Uterus (tissue), 4 donors: Measurements from ENCODE around the gene GPALPP1. TPM values are rescaled to one million over a fixed set of nuclear protein-coding genes. Genes with fewer than 3 reads are reported as not detected.

Source experiments
- DNase-seq, 2 donors: peaks; one replicate each; pipeline ENCODE4 v3.0.0-alpha.2; 2019 to 2020
- H3K27ac ChIP-seq, 2 donors: fragments of 200-600 bp; sonication (generic); 1 replicate in 1 of 2; 2 replicates in 1 of 2; pipeline ENCODE4 v1.5.1; 2016 to 2018
- H3K27me3 ChIP-seq, 2 donors: fragments of 200-600 bp; sonication (generic); one replicate each; pipeline ENCODE4 v1.5.1; 2018 to 2019; ENCODE audit warnings: control low read depth in 1 of 2
- H3K36me3 ChIP-seq, 2 donors: fragments of 200-600 bp; sonication (generic); one replicate each; pipeline ENCODE4 v1.5.1; 2019; ENCODE audit warnings: control low read depth in 1 of 2
- H3K4me1 ChIP-seq, 2 donors: fragments of 200-600 bp; sonication (generic); one replicate each; pipeline ENCODE4 v1.5.1; 2018 to 2019; ENCODE audit warnings: control low read depth in 1 of 2
- H3K4me3 ChIP-seq, 2 donors: fragments of 200-600 bp; sonication (generic); 1 replicate in 1 of 2; 2 replicates in 1 of 2; pipeline ENCODE4 v1.5.1; 2018 to 2019; ENCODE audit warnings: mild to moderate bottlenecking in 1 of 2
- H3K9me3 ChIP-seq, 2 donors: fragments of 200-600 bp; sonication (generic); one replicate each; pipeline ENCODE4 v1.5.1; 2019; ENCODE audit warnings: control low read depth in 1 of 2
- POLR2A ChIP-seq, 2 donors: fragments of 450-650 bp; IDR thresholded peaks; one replicate each; pipeline ENCODE4 v1.6.1; 2016; ENCODE audit warnings: antibody characterized with exemption in 2 of 2, mild to moderate bottlenecking in 1 of 2, moderate library complexity in 1 of 2
- intact Hi-C: fragments of 100-400 bp; cut with DNase I; formaldehyde crosslinking; loops from one replicate; pipeline ENCODE4 v1.15.1; 2023; ENCODE audit warnings: low total_unique reads
- total RNA-seq, 4 donors: library from RNA; depleted of rRNA in 3 of 4; stranded (reverse); fragments of >200 nt in 3 of 4; gene quantifications; one replicate each; pipeline versions ENCODE4 v1.1.0 to v1.2.4, GENCODE V29; 2014 to 2023
- TF ChIP-seq, protein P1 (sequence below), 4 experiments: fragments of 200-600 bp in 2 of 4; fragments of 450-650 bp in 2 of 4; sonication (generic) in 2 of 4; IDR thresholded peaks; one replicate each; pipeline ENCODE4 v1.5.1; 2016 to 2019; ENCODE audit warnings: antibody characterized with exemption in 4 of 4, mild to moderate bottlenecking in 2 of 4, moderate library complexity in 1 of 4
- donor health status: DM: yes; HTN: yes; CAD: no.

GPALPP1 gene
- total RNA-seq, 4 donors from 2014 or later: 8.7 to 55.2 (median 28.1) TPM

DNA sequence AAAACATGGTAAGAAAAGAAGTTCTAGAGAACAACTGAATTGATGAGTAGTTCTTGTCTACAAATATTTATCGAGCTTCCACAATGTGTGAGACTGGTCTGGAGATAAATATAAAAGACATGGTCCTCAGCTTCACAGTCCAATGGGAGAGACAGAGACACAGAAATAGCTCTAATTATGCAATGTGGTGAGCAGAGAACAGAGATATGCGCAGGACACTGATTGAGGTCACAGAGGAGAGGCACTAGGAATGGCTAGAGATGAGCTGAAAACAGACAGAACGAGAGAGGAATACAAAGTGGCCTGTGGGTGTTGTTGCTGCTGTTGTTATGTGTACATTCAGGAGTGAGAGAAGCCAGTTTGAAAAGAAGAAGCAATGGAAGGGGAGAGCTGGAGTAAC, 53.2 kb downstream of the GPALPP1 start:
- no peak for DNase-seq
- TF ChIP-seq, protein P1, sequence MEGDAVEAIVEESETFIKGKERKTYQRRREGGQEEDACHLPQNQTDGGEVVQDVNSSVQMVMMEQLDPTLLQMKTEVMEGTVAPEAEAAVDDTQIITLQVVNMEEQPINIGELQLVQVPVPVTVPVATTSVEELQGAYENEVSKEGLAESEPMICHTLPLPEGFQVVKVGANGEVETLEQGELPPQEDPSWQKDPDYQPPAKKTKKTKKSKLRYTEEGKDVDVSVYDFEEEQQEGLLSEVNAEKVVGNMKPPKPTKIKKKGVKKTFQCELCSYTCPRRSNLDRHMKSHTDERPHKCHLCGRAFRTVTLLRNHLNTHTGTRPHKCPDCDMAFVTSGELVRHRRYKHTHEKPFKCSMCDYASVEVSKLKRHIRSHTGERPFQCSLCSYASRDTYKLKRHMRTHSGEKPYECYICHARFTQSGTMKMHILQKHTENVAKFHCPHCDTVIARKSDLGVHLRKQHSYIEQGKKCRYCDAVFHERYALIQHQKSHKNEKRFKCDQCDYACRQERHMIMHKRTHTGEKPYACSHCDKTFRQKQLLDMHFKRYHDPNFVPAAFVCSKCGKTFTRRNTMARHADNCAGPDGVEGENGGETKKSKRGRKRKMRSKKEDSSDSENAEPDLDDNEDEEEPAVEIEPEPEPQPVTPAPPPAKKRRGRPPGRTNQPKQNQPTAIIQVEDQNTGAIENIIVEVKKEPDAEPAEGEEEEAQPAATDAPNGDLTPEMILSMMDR (IDR thresholded peaks at IDR 0.05): no peak
- no peak for TF ChIP-seq POLR2A (IDR thresholded peaks at IDR 0.05)
- Histone ChIP-seq H3K36me3 (no peaks in the 10 kb centered on the region), H3K4me3 (no peak overlapping the region), H3K27ac (no peak overlapping the region), H3K4me1 (no peaks in the 10 kb centered on the region), H3K27me3 (no peaks in the 10 kb centered on the region), H3K9me3 (no peaks in the 10 kb centered on the region)
- intact Hi-C loops: loop anchor here (10.0 kb wide), 1 partner anchor 262 kb away; no protein-coding TSS in a partner anchor

- TF ChIP-seq, protein P1 (IDR thresholded peaks at IDR 0.05): no peak
- TF ChIP-seq POLR2A (IDR thresholded peaks at IDR 0.05): no peak
- H3K4me1 ChIP-seq: no peaks in the 10 kb centered on the region
- DNase-seq: no peak
- H3K9me3 ChIP-seq: no peaks in the 10 kb centered on the region
- H3K36me3 ChIP-seq: no peaks in the 10 kb centered on the region
- no peak overlapping the region for H3K4me3 ChIP-seq
- intact Hi-C loops: loop anchor here (10.0 kb wide), 1 partner anchor 258 kb away; no protein-coding TSS in a partner anchor
- H3K27me3 ChIP-seq: no peaks in the 10 kb centered on the region
- H3K27ac ChIP-seq: no peak overlapping the region
Measured at GRCh38 chr13:45046445-45046844, 57.1 kb downstream of the GPALPP1 start.

GRCh38 chr13:45047394-45048310, 58.3 kb downstream of the GPALPP1 start:
- peak; percentile 65 to 68 for DNase-seq
- intact Hi-C loops: loop anchor here (10.0 kb wide), 1 partner anchor 257 kb away; no protein-coding TSS in a partner anchor
- H3K27ac ChIP-seq: no peak overlapping the region

GRCh38 chr13:45048890-45049407, 59.6 kb downstream of the GPALPP1 start:
- Histone ChIP-seq H3K36me3 (no peaks in the 10 kb centered on the region), H3K27me3 (no peaks in the 10 kb centered on the region), H3K4me1 (no peaks in the 10 kb centered on the region), H3K9me3 (no peaks in the 10 kb centered on the region), H3K4me3 (no peak overlapping the region), H3K27ac (no peak overlapping the region)
- DNase-seq: no peak
- TF ChIP-seq POLR2A (IDR thresholded peaks at IDR 0.05): no peak
- TF ChIP-seq, protein P1 (IDR thresholded peaks at IDR 0.05): no peak
- intact Hi-C loops: loop anchor here (10.0 kb wide), 1 partner anchor 256 kb away; no protein-coding TSS in a partner anchor

More at GRCh38 chr13:45047394-45048310, 58.3 kb downstream of the GPALPP1 start:
- Histone ChIP-seq H3K27me3 (no peaks in the 10 kb centered on the region), H3K4me1 (no peaks in the 10 kb centered on the region), H3K9me3 (no peaks in the 10 kb centered on the region), H3K4me3 (no peak overlapping the region), H3K36me3 (no peaks in the 10 kb centered on the region)
- no peak for TF ChIP-seq POLR2A (IDR thresholded peaks at IDR 0.05)
- TF ChIP-seq, protein P1 (IDR thresholded peaks at IDR 0.05): peak; percentile 81 to 91 (median 86)

DNA sequence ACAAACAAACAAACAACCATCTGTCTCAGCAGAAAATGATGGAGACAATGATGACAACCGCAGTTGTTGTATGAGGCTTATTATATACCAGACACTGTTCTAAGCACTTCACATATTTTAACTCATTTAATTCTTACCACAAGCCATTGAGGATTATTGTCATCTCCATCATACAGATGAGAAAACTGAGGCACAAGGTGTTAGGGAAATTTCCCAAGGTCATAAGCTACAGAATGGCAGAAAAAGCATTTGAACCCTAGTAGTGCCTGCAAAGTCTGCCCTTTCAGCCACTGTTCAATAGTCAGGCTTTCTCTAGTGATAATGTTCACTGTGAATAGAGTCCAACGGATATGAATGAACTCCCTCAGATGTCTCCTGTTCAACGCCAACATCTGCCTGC, 60.1 kb downstream of the GPALPP1 start:
- H3K27me3 ChIP-seq: no peaks in the 10 kb centered on the region
- no peak for DNase-seq
- peaks cover 0 to 2% of the 10 kb centered on the region in 2 donors for H3K4me1 ChIP-seq
- intact Hi-C loops: loop anchor here (10.0 kb wide), 1 partner anchor 255 kb away; no protein-coding TSS in a partner anchor
- H3K27ac ChIP-seq: no peak overlapping the region
- no peak for TF ChIP-seq POLR2A (IDR thresholded peaks at IDR 0.05)
- TF ChIP-seq, protein P1 (IDR thresholded peaks at IDR 0.05): no peak
- no peak overlapping the region for H3K4me3 ChIP-seq
- no peaks in the 10 kb centered on the region for H3K9me3 ChIP-seq
- H3K36me3 ChIP-seq: no peaks in the 10 kb centered on the region
